GDM1 (cell line): ENCODE results near the gene NDST4.

Experiments used
- DNase-seq: peaks from one replicate; lab custom pipeline; 2025; lab: John Stamatoyannopoulos, UW

The NDST4 gene

GRCh38 chr4:114907568-114907967 lies 205.9 kb downstream of the NDST4 start:
- no peak for DNase-seq

- DNase-seq, result no peak
These were observed 208.4 kb downstream of the NDST4 start for GRCh38 chr4:114905017-114905416.

- no peak for DNase-seq
These were observed 212.5 kb downstream of the NDST4 start for GRCh38 chr4:114900934-114901333.

- no peak for DNase-seq
These were observed 222.6 kb downstream of the NDST4 start for GRCh38 chr4:114890773-114891172.

GRCh38 chr4:114886761-114887160 lies 226.7 kb downstream of the NDST4 start:
- DNase-seq, result no peak

GRCh38 chr4:114883641-114884040 lies 229.8 kb downstream of the NDST4 start:
- DNase-seq, result no peak

- no peak for DNase-seq
These were observed 233.3 kb downstream of the NDST4 start for GRCh38 chr4:114879916-114880669.

- no peak for DNase-seq
These were observed 237.8 kb downstream of the NDST4 start for GRCh38 chr4:114875630-114876029.

- DNase-seq, result no peak
These were observed 239.1 kb downstream of the NDST4 start for GRCh38 chr4:114874321-114874720.

- no peak for DNase-seq
These were observed 242.4 kb downstream of the NDST4 start for GRCh38 chr4:114870987-114871386.

GRCh38 chr4:114866901-114867670 lies 246.3 kb downstream of the NDST4 start:
- peak; percentile 1 for DNase-seq

GRCh38 chr4:114864060-114864459 lies 249.4 kb downstream of the NDST4 start:
- DNase-seq, result no peak

GRCh38 chr4:114860786-114861185 lies 252.6 kb downstream of the NDST4 start:
- no peak for DNase-seq

GRCh38 chr4:114857831-114858230 lies 255.6 kb downstream of the NDST4 start:
- no peak for DNase-seq

- DNase-seq, result no peak
These were observed 273.4 kb downstream of the NDST4 start for GRCh38 chr4:114839986-114840385.

GRCh38 chr4:114830628-114831027 lies 282.8 kb downstream of the NDST4 start:
- DNase-seq, result no peak

- DNase-seq, result no peak
These were observed 285.8 kb downstream of the NDST4 start for GRCh38 chr4:114827651-114828050.

- DNase-seq, result no peak
These were observed 297.7 kb downstream of the NDST4 start for GRCh38 chr4:114815760-114816159.

- no peak for DNase-seq
These were observed 299.5 kb downstream of the NDST4 start for GRCh38 chr4:114813961-114814360.

- DNase-seq, result no peak
These were observed 301.7 kb downstream of the NDST4 start for GRCh38 chr4:114811564-114812301.

- DNase-seq, result no peak
These were observed 305.5 kb downstream of the NDST4 start for GRCh38 chr4:114807759-114808404.

- DNase-seq, result no peak
These were observed 306.1 kb downstream of the NDST4 start for GRCh38 chr4:114807357-114807756.
